NK-92 treated with Interleukin-12 subunit alpha and Interleukin-12 subunit beta, amount 100 ng/mL, for 24 hours (cell line): ENCODE data around the gene CYLD.

Experiments used
- DNase-seq: peaks from one replicate; lab custom pipeline; 2025; lab: John Stamatoyannopoulos, UW

Gene CYLD

GRCh38 chr16:50741781-50742575 is at the start of gene CYLD:
Gene CYLD (plus strand): TSS chr16:50742086. CDS start chr16:50749699, 7,613 bp downstream.
- peak; percentile 97 for DNase-seq

DNA sequence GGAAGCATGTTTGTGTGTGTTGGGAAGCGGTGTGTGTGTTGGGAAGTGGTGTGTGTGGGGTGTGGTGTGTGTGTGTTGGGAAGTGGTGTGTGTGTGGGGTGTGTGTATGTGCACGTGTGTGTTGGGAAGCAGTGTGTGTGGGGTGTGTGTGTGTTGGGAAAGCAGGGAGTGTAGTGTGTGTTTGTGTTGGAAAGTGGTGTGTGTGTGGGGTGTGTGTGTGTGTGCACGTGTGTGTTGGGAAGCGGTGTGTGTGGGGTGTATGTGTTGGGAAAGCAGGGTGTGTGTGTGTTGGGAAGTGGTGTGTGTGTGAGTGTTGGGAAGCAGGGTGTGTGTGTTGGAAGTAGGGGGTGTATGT is 49.3 kb upstream of the CYLD start:
- no peak for DNase-seq

DNA sequence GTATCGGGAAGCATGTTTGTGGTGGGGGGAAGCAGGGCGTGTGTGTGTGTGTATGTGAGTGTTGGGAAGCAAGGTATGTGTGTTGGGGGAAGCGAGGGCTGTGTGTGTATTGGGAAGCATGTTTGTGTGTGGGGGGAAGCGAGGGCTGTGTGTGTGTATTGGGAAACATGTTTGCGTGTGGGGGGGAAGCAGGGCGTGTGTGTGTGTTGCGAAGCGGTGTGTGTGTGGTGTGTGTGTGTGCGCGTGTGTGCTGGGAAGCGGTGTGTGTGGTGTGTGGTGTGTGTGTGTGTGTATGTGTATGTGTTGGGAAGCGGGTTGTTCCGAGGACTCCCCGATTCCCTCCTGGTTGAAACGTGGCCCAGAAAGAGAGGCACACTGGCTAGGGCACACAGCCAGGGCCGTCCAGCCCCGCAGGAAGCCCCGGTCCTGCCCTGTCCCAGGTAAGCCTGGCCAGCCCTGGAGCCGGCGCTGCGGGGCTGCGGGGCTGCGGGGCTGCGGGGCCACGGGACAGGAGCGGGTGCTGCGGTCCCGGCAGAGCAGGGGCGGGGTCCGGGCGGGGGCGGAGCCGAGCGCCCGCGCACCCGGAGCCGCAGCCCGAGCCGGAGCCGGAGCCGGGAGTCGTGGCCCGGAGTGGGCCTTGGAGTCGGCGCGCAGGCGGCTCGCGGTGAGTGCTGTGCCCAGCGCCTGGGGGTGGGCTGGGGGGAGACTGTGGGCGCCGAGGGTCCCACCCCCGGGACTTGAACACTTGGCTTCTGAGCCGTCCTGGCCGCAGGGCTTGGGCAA is 48.7 kb upstream of the CYLD start, which contains the start of gene NOD2:
Gene NOD2, plus strand, starts transcription at position 608 of the 783 bp plus-strand sequence. CDS start 5,890 bp downstream, outside the sequence.
- no peak for DNase-seq

- DNase-seq: no peak
Measured at GRCh38 chr16:50694206-50694605, 47.7 kb upstream of the CYLD start.

- DNase-seq: no peak
Measured at GRCh38 chr16:50695017-50696000, 46.6 kb upstream of the CYLD start.

DNA sequence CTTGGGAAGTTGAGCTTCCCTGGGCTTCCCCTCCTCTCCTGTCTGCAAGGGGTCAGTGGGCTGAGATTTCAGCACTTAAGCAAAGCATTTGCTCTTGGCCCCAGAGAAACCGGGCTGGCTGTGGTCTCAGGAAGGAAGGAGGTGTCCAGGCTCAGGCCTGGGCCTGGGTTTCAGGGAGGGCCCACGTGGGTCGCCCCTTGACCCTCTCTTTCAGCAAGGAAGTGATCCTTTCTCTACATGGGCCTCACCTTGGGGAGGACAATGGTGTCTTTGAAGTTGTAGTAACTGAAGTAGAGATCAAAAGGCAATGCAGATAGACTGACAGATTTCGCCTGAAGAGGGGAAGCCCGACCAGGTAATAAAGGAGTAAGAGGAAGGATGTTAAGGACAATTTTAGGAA is 45.8 kb upstream of the CYLD start:
- no peak for DNase-seq

DNA sequence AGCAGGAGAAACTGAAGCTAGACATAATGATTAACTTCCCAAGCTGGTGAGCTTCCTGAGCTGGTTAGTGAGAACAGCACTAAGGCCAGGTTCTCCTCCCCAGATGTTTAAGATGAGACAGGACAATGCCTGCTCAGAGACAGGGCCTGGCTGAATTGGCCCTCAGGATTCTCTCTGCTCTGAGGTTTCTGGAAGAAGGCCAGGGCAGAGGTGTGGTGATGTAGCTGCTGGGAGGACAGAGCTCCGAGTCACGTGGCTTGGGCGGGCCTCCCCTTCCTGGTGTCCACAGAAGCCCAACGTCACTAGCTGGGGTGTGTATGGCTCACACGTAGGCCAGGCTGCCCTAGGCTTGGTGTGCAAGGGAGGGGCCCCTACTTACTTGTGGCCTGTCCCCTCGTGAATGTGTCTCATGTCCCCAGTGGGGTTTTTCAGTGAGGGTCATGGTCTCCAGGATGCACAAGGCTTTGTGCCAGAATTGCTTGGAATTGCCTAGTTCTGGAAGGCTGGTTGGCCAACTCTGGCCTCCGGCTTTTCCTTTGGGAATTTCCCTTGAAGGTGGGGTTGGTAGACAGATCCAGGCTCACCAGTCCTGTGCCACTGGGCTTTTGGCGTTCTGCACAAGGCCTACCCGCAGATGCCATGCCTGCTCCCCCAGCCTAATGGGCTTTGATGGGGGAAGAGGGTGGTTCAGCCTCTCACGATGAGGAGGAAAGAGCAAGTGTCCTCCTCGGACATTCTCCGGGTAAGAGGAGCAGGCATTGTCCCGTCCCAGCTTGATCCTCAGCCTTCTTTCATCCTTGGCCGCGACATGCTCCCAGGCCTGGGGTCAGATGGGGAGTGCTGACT is 45.1 kb upstream of the CYLD start:
- DNase-seq: no peak

DNA sequence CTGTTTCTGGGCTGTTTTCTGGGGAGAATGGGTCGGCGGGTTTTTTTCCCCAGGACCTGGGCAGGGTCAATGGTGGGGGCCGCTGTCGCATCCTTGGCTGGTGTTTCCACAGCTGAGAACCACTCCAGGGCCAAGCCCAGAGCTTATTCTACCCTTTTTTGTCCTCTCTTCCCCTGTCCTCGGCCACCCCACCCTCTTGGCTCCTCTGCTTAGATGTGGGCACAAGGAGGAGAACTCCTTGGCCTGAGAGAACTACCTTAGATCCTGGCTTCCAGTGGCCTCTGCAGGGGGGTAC is 44.5 kb upstream of the CYLD start:
- no peak for DNase-seq

GRCh38 chr16:50697881-50698767 is 43.8 kb upstream of the CYLD start:
- no peak for DNase-seq

- DNase-seq: peak; percentile 39
Measured at GRCh38 chr16:50699326-50700159, 42.3 kb upstream of the CYLD start.

- no peak for DNase-seq
Measured at GRCh38 chr16:50702725-50703124, 39.2 kb upstream of the CYLD start.

DNA sequence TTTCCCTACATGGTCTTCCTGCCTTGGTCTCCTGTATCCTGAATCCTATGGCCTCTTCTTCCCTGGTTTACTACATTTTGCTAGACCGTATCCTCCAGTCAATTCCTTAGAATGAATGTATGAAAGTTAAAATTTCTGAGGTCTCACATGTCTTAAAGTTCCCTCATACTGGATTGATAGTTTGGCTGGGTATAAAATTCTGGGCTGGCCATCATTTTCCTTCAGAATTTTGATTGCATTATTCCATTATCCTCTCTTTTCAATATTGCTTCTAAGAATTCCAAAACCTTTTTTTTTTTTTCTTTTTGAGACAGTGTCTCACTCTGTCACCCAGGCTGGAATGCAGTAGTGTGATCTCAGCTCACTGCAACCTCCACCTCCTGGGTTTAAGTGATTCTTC is 37.6 kb upstream of the CYLD start:
- DNase-seq: no peak

GRCh38 chr16:50705436-50706110 is 36.3 kb upstream of the CYLD start:
- no peak for DNase-seq

DNA sequence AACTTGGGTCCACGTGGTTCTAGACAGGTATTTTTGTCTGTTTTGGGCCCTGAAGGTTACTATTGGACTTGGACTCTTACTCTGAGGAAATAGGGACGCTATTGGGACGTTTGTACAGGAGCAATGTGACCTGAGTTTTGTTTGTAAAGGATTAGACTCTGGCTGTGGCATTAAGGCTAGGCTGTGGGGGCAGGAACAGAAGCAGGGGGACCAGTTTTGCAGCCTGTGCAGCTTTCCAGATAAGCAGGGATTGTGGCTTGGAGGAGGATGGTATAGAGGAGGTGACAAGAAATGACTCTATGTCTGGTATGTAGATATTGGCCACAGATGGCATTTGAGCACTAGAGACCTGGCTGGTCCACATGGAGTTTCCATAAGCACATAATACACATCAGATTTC is 35.6 kb upstream of the CYLD start:
- no peak for DNase-seq

DNA sequence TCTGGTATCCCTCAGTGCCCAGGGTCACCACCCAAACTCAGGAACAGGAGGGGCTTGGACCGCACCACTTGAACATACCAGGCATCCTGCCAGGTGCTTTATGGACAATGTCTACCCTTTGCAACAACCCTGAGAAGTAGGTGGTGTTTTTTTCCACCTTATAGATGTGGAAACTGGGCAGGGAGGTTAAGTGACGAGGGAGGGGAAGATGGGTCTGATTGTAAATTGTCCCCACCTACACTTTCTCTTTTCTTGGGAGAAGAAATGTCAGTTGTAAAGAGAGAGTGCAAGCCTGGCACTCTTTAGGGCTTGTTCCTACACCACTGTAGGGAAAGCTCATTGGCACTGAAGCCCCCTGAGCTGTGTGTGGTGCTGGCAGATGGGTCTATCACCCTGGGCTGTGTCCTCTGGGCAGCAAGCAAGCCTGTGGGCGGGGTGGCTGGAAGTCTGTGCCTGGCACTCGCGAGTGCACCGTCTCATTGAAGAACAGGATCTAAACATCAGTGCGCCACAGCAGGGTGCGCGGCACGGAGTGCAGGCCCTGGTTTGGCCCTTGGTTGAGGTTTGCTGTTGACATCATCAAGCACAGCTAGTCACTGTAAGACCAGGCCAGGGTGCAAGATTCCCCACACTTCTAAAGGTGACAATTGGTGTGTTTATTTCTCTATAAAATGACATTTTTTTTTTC is 33.4 kb upstream of the CYLD start:
- no peak for DNase-seq

GRCh38 chr16:50709061-50709684 is 32.7 kb upstream of the CYLD start:
- no peak for DNase-seq

DNA sequence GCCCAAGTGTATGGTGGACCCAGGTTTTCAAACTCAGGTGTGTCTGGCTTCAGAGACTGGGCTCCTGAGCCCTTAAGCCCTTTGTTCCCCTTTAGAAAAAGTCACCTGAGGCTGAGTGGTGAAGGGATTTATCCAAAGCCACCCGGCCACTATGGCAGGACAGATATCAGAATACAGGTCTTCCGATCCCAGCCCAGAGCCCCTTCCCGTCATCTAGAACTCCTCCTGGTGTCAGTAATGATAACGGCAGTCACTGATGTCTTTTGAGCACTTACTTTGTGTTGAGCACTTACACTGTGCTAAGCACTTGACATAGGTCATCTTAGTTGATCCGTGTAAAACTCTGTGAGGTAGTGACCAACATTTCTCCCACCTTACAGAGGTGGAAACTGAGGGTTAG is 31.9 kb upstream of the CYLD start:
- DNase-seq: no peak

DNA sequence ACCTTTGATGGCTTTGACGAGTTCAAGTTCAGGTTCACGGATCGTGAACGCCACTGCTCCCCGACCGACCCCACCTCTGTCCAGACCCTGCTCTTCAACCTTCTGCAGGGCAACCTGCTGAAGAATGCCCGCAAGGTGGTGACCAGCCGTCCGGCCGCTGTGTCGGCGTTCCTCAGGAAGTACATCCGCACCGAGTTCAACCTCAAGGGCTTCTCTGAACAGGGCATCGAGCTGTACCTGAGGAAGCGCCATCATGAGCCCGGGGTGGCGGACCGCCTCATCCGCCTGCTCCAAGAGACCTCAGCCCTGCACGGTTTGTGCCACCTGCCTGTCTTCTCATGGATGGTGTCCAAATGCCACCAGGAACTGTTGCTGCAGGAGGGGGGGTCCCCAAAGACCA is 30.8 kb upstream of the CYLD start:
- no peak for DNase-seq
